SK-N-SH treated with all-trans-retinoic acid at 6 μM for 48 hours (cell line): ENCODE measurements around the gene CD151.

Source experiments
- ATAC-seq: fragments of 200-7000 bp; cut with Tn5 transposase; 3 replicates; pipeline ENCODE4 v1.9.1; 2020; ENCODE audit warnings: mild to moderate bottlenecking, moderate library complexity
- ARNTL ChIP-seq: fragments of 450-650 bp; formaldehyde crosslinking; IDR thresholded peaks from 2 replicates; pipeline ENCODE4 v1.5.0; 2020; ENCODE audit warnings: low read depth, mild to moderate bottlenecking, moderate library complexity, borderline replicate concordance
- BACH2 ChIP-seq: fragments of 250-450 bp; sonication (Bioruptor Pico); IDR thresholded peaks from 2 replicates; pipeline ENCODE4 v1.9.0; 2021; ENCODE audit warnings: mild to moderate bottlenecking, borderline replicate concordance
- CREB5 ChIP-seq: fragments of 250-450 bp; sonication (Bioruptor Pico); IDR thresholded peaks from 2 replicates; pipeline ENCODE4 v1.5.1; 2020; ENCODE audit warnings: low read depth, mild to moderate bottlenecking, moderate library complexity
- CSDC2 ChIP-seq: fragments of 250-450 bp; sonication (Bioruptor Pico); IDR thresholded peaks from 2 replicates; pipeline ENCODE4 v1.5.0; 2020; ENCODE audit warnings: mild to moderate bottlenecking, moderate library complexity
- CSRNP3 ChIP-seq: fragments of 250-450 bp; sonication (Bioruptor Pico); IDR thresholded peaks from 2 replicates; pipeline ENCODE4 v1.5.1; 2021; ENCODE audit warnings: mild to moderate bottlenecking, moderate library complexity
- GLIS3 ChIP-seq: fragments of 250-450 bp; sonication (Bioruptor Pico); IDR thresholded peaks from 2 replicates; pipeline ENCODE4 v1.5.0; 2020; ENCODE audit warnings: mild to moderate bottlenecking, moderate library complexity
- ISL1 ChIP-seq: fragments of 250-450 bp; sonication (Bioruptor Pico); IDR thresholded peaks from 2 replicates; pipeline ENCODE4 v2.1.2; 2022; ENCODE audit warnings: mild to moderate bottlenecking, moderate library complexity
- OSR1 ChIP-seq: fragments of 250-450 bp; sonication (Bioruptor Pico); IDR thresholded peaks from 2 replicates; pipeline ENCODE4 v1.8.0; 2022; ENCODE audit warnings: moderate library complexity, mild to moderate bottlenecking, inconsistent platforms
- POU6F1 ChIP-seq: fragments of 250-450 bp; sonication (Bioruptor Pico); IDR thresholded peaks from 2 replicates; pipeline ENCODE4 v1.8.0; 2021; ENCODE audit warnings: low read depth, mild to moderate bottlenecking, moderate library complexity, borderline replicate concordance
- PPARA ChIP-seq: fragments of 250-450 bp; sonication (Bioruptor Pico); IDR thresholded peaks from 2 replicates; pipeline ENCODE4 v1.5.0; 2020; ENCODE audit warnings: mild to moderate bottlenecking, borderline replicate concordance
- RARB ChIP-seq: fragments of 250-450 bp; sonication (Bioruptor Pico); IDR thresholded peaks from 2 replicates; pipeline ENCODE4 v1.8.0; 2021; ENCODE audit warnings: mild to moderate bottlenecking, moderate library complexity
- SNAI2 ChIP-seq: fragments of 250-450 bp; sonication (Bioruptor Pico); IDR thresholded peaks from 2 replicates; pipeline ENCODE4 v1.5.0; 2020; ENCODE audit warnings: mild to moderate bottlenecking, moderate library complexity
- TCF4 ChIP-seq: fragments of 250-450 bp; sonication (Bioruptor Pico); IDR thresholded peaks from 2 replicates; pipeline ENCODE4 v1.8.0; 2021; ENCODE audit warnings: mild to moderate bottlenecking, moderate library complexity, borderline replicate concordance
- TOX ChIP-seq: fragments of 250-450 bp; sonication (Bioruptor Pico); IDR thresholded peaks from 2 replicates; pipeline ENCODE4 v1.8.0; 2021; ENCODE audit warnings: mild to moderate bottlenecking, moderate library complexity, borderline replicate concordance
- TSHZ2 ChIP-seq: fragments of 250-450 bp; sonication (Bioruptor Pico); IDR thresholded peaks from 2 replicates; pipeline ENCODE4 v1.5.0; 2020; ENCODE audit warnings: mild to moderate bottlenecking, moderate library complexity
- ZC3H10 ChIP-seq: fragments of 250-450 bp; sonication (Bioruptor Pico); IDR thresholded peaks from 2 replicates; pipeline ENCODE4 v1.5.1; 2021; ENCODE audit warnings: mild to moderate bottlenecking, moderate library complexity
- ZFP3 ChIP-seq: fragments of 250-450 bp; sonication (Bioruptor Pico); IDR thresholded peaks from 2 replicates; pipeline ENCODE4 v1.5.0; 2020; ENCODE audit warnings: mild to moderate bottlenecking, moderate library complexity
- ZFP30 ChIP-seq: fragments of 450-650 bp; formaldehyde crosslinking; IDR thresholded peaks from 2 replicates; pipeline ENCODE4 v1.5.0; 2022; ENCODE audit warnings: mild to moderate bottlenecking, moderate library complexity
- ZNF70 ChIP-seq: fragments of 450-650 bp; formaldehyde crosslinking; IDR thresholded peaks from 2 replicates; pipeline ENCODE4 v1.5.0; 2020; ENCODE audit warnings: mild to moderate bottlenecking, moderate library complexity
- ZNF8 ChIP-seq: fragments of 450-650 bp; formaldehyde crosslinking; IDR thresholded peaks from 2 replicates; pipeline ENCODE4 v1.5.0; 2020; ENCODE audit warnings: mild to moderate bottlenecking, moderate library complexity

The CD151 gene

GRCh38 chr11:828506-829175 is 4.1 kb upstream of the CD151 start (continued):
- TF ChIP-seq CSRNP3 (CRISPR knock-in tag) (no peak), TSHZ2 (CRISPR knock-in tag) (no peak), CSDC2 (CRISPR knock-in tag) (no peak), PPARA (CRISPR knock-in tag) (no peak), TOX (CRISPR knock-in tag) (no peak), RARB (CRISPR knock-in tag) (no peak), ZFP3 (no peak)
- TF ChIP-seq, all 23 proteins: peak for 0

- no peak for ATAC-seq
- TF ChIP-seq ZNF70 (CRISPR knock-in tag) (no peak), RARB (CRISPR knock-in tag) (no peak), POU6F1 (CRISPR knock-in tag) (no peak), TOX (CRISPR knock-in tag) (no peak), TSHZ2 (CRISPR knock-in tag) (no peak), GLIS3 (CRISPR knock-in tag) (no peak), CREB5 (no peak), ARNTL (no peak), SNAI2 (CRISPR knock-in tag) (no peak), ISL1 (no peak), ZC3H10 (CRISPR knock-in tag) (no peak)
Measured at GRCh38 chr11:829176-829846, 3.4 kb upstream of the CD151 start.

GRCh38 chr11:829847-830294 is 2.9 kb upstream of the CD151 start:
- ATAC-seq, result no peak
- no peak for TF ChIP-seq ZNF70 (CRISPR knock-in tag)
- TF ChIP-seq OSR1 (CRISPR knock-in tag), result no peak
- TF ChIP-seq PPARA (CRISPR knock-in tag), result no peak
- no peak for TF ChIP-seq ZC3H10 (CRISPR knock-in tag)
- TF ChIP-seq CSDC2 (CRISPR knock-in tag), result no peak
- TF ChIP-seq ISL1, result no peak
- TF ChIP-seq ZNF8 (CRISPR knock-in tag), result no peak
- TF ChIP-seq RARB (CRISPR knock-in tag), result no peak
- no peak for TF ChIP-seq BACH2 (CRISPR knock-in tag)
- TF ChIP-seq ZFP30 (CRISPR knock-in tag), result no peak
- TF ChIP-seq ZFP3, result no peak
- no peak for TF ChIP-seq POU6F1 (CRISPR knock-in tag)
- TF ChIP-seq TCF4 (CRISPR knock-in tag), result no peak
- no peak for TF ChIP-seq ARNTL
- TF ChIP-seq TOX (CRISPR knock-in tag), result no peak
- no peak for TF ChIP-seq CSRNP3 (CRISPR knock-in tag)
